Fibroblast of villous mesenchyme (primary cell): ENCODE results near the gene MEX3A. TPM values are rescaled to one million over a fixed set of nuclear protein-coding genes. Genes with fewer than 3 reads are reported as not detected.
A peak's percentile ranks its signal among the peaks of the same experiment; 100 is the strongest.

Experiments
- DNase-seq: peaks from one replicate; pipeline ENCODE4 v3.0.0-alpha.2; 2010; ENCODE audit warnings: low read depth
- H3K4me3 ChIP-seq: 2 replicates; pipeline ENCODE4 v1.5.1; 2011; ENCODE audit warnings: low read depth, mild to moderate bottlenecking, low read length
- CTCF ChIP-seq: IDR thresholded peaks from 2 replicates; pipeline ENCODE4 v1.5.1; 2012; ENCODE audit warnings: low read depth, mild to moderate bottlenecking, low read length; ENCODE audit not compliant: insufficient read depth
- total RNA-seq: library from RNA; depleted of rRNA; stranded (reverse); fragments of >200 nt; gene quantifications from 2 replicates; pipeline ENCODE4 v1.2.3, GENCODE V29; 2012

Gene MEX3A
- total RNA-seq, 1 donor = 1.7 TPM

GRCh38 chr1:156062189-156062588 is 20.1 kb downstream of the MEX3A start:
- no peak for DNase-seq
- no peak for TF ChIP-seq CTCF
- H3K4me3 ChIP-seq = no peak overlapping the region

GRCh38 chr1:156060937-156061636 is 21.2 kb downstream of the MEX3A start, which contains the start of gene RAB25:
Gene RAB25, plus strand, starts transcription at chr1:156061160. Its CDS starts 241 bp downstream, at chr1:156061401.
- no peak within 1 kb of the TSS for H3K4me3 ChIP-seq
- no peak for DNase-seq
- TF ChIP-seq CTCF = no peak

- no peak for DNase-seq
- no peak for TF ChIP-seq CTCF
- no peak overlapping the region for H3K4me3 ChIP-seq
Measured at GRCh38 chr1:156056326-156056849, 25.9 kb downstream of the MEX3A start.

- H3K4me3 ChIP-seq = peak overlapping the region; percentile 96
- DNase-seq = no peak
- TF ChIP-seq CTCF = no peak
Measured at GRCh38 chr1:156055281-156056048, 26.8 kb downstream of the MEX3A start.

GRCh38 chr1:156054500-156055280 is 27.6 kb downstream of the MEX3A start, which contains the start of gene LAMTOR2:
Gene LAMTOR2, plus strand, starts transcription at chr1:156054782. Its CDS starts 108 bp downstream, at chr1:156054890.
- DNase-seq = peak; percentile 95
- peak within 1 kb of the TSS; percentile 96 for H3K4me3 ChIP-seq
- no peak for TF ChIP-seq CTCF

GRCh38 chr1:156053768-156054499 is 28.3 kb downstream of the MEX3A start, which contains the start of gene UBQLN4:
Gene UBQLN4, minus strand, starts transcription at chr1:156053798. Its CDS starts 97 bp downstream, at chr1:156053701.
- DNase-seq = peak; percentile 89
- peak within 1 kb of the TSS; percentile 96 for H3K4me3 ChIP-seq
- TF ChIP-seq CTCF = peak; percentile 47
